ENCODE data around the gene CTAG2.
"Not testable (repeated sequence)": the region's sequence is repeated elsewhere in the genome, so short reads cannot be mapped to it uniquely, and the experiment has no call there.

Gene CTAG2

DNA sequence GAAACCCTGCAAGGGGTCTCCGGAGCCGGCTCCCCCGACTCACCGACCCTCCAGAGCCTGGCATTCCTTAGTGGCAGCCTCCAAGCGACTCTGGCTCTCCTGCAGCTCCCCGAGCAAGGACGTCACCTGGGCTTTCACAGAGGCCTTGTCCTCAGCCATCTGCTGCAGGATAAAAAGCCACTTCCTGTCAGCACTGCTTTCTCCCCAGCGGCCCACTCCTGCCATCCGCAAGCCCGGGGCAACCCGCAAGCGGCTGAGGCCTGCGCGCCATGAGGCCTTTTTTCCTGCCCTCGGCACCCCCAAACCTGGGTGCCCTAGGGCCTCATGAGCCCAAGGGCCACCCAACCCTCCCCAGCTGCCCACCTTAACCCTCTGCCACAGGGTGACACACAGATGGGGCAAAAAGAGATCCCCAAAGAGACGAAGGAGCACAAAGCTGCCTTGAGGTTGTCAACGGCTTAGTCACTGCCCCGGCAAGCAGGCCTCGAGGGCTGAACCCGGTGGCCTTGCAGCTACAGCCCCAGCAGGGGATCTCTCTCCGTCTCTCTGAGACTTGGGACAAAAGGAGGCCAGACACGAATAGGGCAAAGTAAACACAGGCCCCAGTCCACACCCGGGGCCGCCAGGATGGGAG is 7.5 kb downstream of the CTAG2 start:
- not testable (repeated sequence) for DNase-seq

GRCh38 chrX:154643708-154644107 is 9.7 kb downstream of the CTAG2 start:
- DNase-seq, result not testable (repeated sequence)

GRCh38 chrX:154641740-154642139 is 11.6 kb downstream of the CTAG2 start:
- not testable (repeated sequence) for DNase-seq

- DNase-seq, result not testable (repeated sequence)
Measured at GRCh38 chrX:154633661-154634060, 19.7 kb downstream of the CTAG2 start.

DNA sequence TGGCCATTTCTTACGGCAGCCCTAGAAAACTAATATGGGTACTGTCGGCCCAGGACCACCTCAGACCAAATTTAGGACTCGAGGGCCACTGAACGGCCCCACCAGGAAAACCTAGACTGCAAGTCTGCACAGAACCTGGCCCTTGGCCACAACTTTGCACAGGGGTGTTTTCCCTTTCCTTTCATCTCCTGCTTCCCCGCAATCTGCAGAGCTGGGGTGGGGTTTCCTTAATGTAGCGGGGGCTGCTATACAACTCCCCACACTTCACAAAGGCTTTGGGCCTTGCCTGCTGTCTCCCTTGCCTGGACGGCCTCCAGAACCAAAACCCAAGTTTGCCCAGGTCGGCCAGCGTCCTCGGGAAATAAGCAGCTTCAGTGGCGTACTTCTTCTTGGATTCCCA is 22.4 kb downstream of the CTAG2 start:
- not testable (repeated sequence) for DNase-seq

GRCh38 chrX:154628960-154629359 is 24.4 kb downstream of the CTAG2 start:
- not testable (repeated sequence) for DNase-seq

- not testable (repeated sequence) for DNase-seq
Measured at GRCh38 chrX:154620767-154621414, 32.5 kb downstream of the CTAG2 start.

DNA sequence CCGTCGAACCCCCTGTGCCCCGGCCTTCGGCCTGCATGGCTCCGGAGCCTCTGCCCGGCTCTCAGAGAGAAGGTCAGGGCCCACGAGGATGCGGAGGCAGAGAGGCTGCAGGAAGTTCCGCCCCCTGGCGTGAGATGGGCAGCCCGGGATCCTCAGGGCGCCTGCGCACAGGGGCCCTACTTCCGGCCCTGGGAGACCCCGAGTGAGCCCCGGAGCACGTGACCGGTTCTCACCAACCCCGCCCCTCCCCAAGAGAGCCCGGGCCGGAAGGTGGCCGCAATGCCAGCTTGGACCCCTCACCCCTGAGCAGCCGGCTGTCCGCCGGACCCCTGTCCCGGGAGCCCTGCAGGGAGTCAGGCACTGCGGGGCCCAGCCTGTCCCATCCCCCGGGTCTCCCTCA is 34.2 kb downstream of the CTAG2 start, which contains the start of gene CTAG1B:
TSS of gene CTAG1B (minus strand) at position 101 of the 400 bp plus-strand sequence. CDS start at position 37, 64 bp downstream.
- DNase-seq, result not testable (repeated sequence)

DNA sequence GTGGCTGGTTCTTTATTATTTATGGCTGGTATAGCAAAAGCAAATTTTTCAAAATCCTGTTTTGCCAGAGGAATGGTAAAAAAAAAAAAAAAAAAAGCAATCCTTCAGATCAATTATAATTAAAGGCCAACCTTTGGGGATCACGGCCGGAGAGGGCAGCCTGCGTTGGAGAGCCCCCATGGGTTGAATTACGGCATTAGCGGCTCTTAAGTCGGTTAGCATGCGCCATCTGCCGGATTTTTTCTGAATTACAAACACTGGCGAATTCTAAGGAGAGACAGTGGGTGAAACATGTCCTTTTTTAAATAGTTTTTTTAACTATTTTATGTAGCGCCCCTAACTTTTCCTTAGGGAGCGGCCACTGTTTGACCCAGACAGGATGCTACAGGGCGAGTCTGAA is 39.8 kb downstream of the CTAG2 start:
- not testable (repeated sequence) for DNase-seq

DNA sequence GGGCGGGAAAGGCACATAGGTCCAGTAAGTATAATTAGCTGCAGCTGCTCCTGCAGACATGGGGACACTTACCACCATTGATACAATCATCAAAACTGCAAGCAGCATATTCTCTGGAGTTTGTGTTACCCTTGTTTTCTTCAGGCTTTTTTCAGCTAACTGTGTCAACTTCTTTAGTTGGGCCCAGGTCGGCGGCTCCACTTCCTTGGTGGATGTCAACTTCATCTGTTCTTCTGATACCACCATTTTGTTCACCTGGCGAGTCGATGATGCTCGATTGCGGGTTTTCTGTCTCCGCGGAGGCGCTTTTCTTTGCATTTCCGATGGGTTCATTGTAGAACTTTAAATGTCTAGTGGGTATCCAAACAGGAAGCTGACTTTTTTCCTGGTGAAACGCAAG is 42.2 kb downstream of the CTAG2 start:
- not testable (repeated sequence) for DNase-seq

DNA sequence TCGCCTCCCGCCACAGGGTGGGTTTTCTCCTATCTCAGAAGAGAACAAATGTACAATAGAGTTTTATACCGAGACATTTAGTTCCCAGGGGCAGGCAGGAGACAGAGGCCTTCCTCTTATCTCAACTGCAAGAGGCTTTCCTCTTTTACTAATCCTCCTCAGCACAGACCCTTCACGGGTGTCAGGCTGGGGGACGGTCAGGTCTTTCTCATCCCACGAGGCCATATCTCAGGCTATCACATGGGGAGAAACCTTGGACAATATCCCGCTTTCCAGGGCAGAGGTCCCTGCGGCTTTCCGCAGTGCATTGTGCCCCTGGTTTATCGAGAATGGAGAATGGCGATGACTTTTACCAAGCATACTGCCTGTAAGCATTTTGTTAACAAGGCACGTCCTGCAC is 44.6 kb downstream of the CTAG2 start:
- not testable (repeated sequence) for DNase-seq

DNA sequence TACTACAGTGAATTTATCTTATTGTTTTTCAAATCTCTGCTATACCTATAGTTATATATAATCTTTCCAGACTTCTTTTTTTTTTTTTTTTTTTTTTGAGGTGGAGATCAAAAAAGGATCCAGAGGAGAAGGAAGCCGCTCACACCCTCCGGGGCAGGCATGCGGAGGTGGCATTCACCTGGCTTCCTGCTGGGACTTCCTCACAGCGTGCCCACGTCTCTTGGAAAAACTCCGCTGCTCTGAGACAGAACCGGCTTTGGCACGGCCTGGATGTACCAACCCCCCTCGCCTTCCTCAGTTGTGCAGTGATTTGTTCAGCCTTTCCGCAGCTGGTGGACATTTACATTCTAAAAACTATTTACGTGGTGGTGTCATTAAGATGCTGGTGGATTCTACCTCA is 45.4 kb downstream of the CTAG2 start:
- DNase-seq, result not testable (repeated sequence)

GRCh38 chrX:154607370-154607769 is 46.0 kb downstream of the CTAG2 start:
- DNase-seq, result no peak

- DNase-seq, result no peak
Measured at GRCh38 chrX:154605566-154605965, 47.8 kb downstream of the CTAG2 start.

GRCh38 chrX:154603438-154604430 is 49.6 kb downstream of the CTAG2 start:
- no peak for DNase-seq

DNA sequence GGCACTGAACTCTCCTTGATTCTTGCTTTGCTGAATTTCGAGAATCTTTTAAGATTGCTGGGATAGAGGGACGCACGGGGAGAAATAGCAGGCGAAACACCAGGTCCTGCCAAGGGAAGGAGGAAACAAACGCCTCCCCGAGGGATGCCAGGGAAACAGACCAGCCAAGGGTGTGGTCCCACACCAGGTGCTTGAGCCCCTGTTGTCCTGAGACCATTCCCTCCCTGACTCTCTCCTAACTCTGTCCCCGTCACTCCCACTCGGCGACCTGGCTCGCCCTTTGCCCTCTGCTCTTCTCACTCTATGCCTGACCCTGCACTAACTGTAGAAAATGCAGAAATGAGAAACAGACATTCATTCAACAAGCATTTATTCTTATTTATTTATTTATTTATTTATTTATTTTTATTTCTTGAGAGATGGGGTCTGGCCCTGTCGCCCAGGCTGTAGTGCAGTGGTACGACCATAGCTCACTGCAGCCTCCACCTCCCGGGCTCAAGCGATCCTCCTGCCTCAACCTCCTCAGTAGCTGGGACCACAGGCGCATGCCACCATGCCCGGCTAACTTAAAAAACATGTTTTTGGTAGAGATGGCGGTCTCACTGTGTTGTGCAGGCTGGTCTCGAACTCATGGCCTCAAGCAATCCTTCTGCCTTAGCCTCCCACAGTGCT is 50.5 kb downstream of the CTAG2 start:
- DNase-seq, result no peak

- no peak for DNase-seq
Measured at GRCh38 chrX:154602226-154602625, 51.2 kb downstream of the CTAG2 start.
